SU-DHL-6 (cell line): Measurements from ENCODE around the gene CIB2.

Experiments
- H2AFZ ChIP-seq: fragments of 200-600 bp; sonication (generic); 2 replicates; pipeline ENCODE4 v1.6.1; 2014; ENCODE audit warnings: low read depth, mild to moderate bottlenecking, moderate library complexity, mixed read lengths, antibody characterized with exemption, low read length; ENCODE audit not compliant: severe bottlenecking
- H3F3A ChIP-seq: fragments of 200-600 bp; shearing (Covaris generic); 2 replicates; pipeline ENCODE4 v1.6.0; 2016; ENCODE audit warnings: antibody characterized with exemption, mild to moderate bottlenecking; ENCODE audit not compliant: insufficient read depth
- H3K27ac ChIP-seq: fragments of 200-600 bp; sonication (generic); 2 replicates; pipeline ENCODE4 v1.5.1; 2016; ENCODE audit warnings: low read depth, mild to moderate bottlenecking, low read length, moderate library complexity, mixed read lengths
- H3K27me3 ChIP-seq: fragments of 200-600 bp; sonication (generic), shearing (Covaris generic); 2 replicates; pipeline ENCODE4 v1.6.0; 2014; ENCODE audit warnings: mild to moderate bottlenecking, low read length
- H3K36me3 ChIP-seq: fragments of 200-600 bp; sonication (generic); 2 replicates; pipeline ENCODE4 v1.6.1; 2014; ENCODE audit warnings: mild to moderate bottlenecking, low read length, mixed read lengths
- H3K4me2 ChIP-seq: fragments of 300-600, 200-600 bp; shearing (Covaris generic), sonication (generic); 2 replicates; pipeline ENCODE4 v1.6.0; 2014; ENCODE audit warnings: low read length, low read depth, mild to moderate bottlenecking; ENCODE audit not compliant: poor library complexity, severe bottlenecking
- H3K4me3 ChIP-seq: fragments of 200-600 bp; sonication (generic); 2 replicates; pipeline ENCODE4 v1.5.1; 2014; ENCODE audit warnings: antibody characterized with exemption, low read length, mild to moderate bottlenecking, mixed read lengths; ENCODE audit not compliant: insufficient read depth, poor library complexity, severe bottlenecking
- H3K79me2 ChIP-seq: fragments of 200-600 bp; sonication (generic); 2 replicates; pipeline ENCODE4 v1.6.1; 2014; ENCODE audit warnings: mild to moderate bottlenecking, low read length, moderate library complexity; ENCODE audit not compliant: insufficient read depth
- H3K9ac ChIP-seq: fragments of 200-600 bp; sonication (generic); 2 replicates; pipeline ENCODE4 v1.7.0; 2014; ENCODE audit warnings: mild to moderate bottlenecking, low read length
- H3K9me2 ChIP-seq: fragments of 200-600 bp; sonication (generic); replicated peaks from 2 replicates; pipeline ENCODE4 v1.6.1; 2014; ENCODE audit warnings: low read length; ENCODE audit not compliant: insufficient read depth
- H3K9me3 ChIP-seq: fragments of 200-600 bp; sonication (generic); 2 replicates; pipeline ENCODE4 v1.6.1; 2014; ENCODE audit warnings: low read length, mixed read lengths; ENCODE audit not compliant: insufficient read depth
- H4K20me1 ChIP-seq: fragments of 200-600 bp; sonication (generic); 2 replicates; pipeline ENCODE4 v1.6.1; 2014; ENCODE audit warnings: low read depth, mild to moderate bottlenecking, antibody characterized with exemption, low read length, moderate library complexity, mixed read lengths
- EZH2phosphoT487 ChIP-seq: fragments of 200-600 bp; sonication (generic), shearing (Covaris generic); conservative IDR thresholded peaks from 2 replicates; pipeline ENCODE4 v1.6.1; 2018; ENCODE audit warnings: mild to moderate bottlenecking, antibody characterized with exemption, low read length, moderate library complexity, mixed read lengths
- TF ChIP-seq, protein P1 (sequence below): fragments of 200-600 bp; sonication (generic); IDR thresholded peaks from one replicate; pipeline ENCODE4 v1.5.1; 2017; ENCODE audit warnings: antibody characterized with exemption, mild to moderate bottlenecking, low read length, moderate library complexity; ENCODE audit not compliant: insufficient read depth, poor library complexity, severe bottlenecking

Gene CIB2

DNA sequence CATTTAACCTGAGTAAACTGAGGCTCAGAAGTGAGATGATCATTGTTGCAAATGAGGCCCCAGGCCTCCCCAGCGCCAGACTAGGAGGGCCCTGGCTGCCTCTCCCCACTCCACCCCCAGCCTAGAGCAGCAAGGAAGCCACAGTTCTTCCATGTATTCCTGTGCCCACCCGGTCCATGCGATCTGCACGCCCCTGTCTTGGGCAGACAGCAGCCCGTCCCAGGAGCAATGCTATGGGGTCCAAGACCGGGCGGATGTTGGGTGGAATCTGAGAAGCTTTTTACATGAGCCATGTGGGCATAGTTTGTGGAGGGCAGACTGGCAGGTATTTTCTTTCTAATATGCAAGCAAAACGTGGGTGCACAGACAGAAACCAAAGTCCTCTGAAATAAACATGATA, 23.8 kb downstream of the CIB2 start:
- Histone ChIP-seq H3K9me2 (no peaks in the 10 kb centered on the region), H3K27ac (no peak overlapping the region), H3K79me2 (no peaks in the 10 kb centered on the region), H3K4me3 (no peak overlapping the region), H3K27me3 (no peaks in the 10 kb centered on the region), H4K20me1 (no peaks in the 10 kb centered on the region), H2AFZ (no peak overlapping the region), H3K4me2 (no peak overlapping the region), H3F3A (no peaks in the 10 kb centered on the region), H3K36me3 (no peaks in the 10 kb centered on the region), H3K9me3 (no peaks in the 10 kb centered on the region), H3K9ac (no peak overlapping the region)
- TF ChIP-seq, protein P1, sequence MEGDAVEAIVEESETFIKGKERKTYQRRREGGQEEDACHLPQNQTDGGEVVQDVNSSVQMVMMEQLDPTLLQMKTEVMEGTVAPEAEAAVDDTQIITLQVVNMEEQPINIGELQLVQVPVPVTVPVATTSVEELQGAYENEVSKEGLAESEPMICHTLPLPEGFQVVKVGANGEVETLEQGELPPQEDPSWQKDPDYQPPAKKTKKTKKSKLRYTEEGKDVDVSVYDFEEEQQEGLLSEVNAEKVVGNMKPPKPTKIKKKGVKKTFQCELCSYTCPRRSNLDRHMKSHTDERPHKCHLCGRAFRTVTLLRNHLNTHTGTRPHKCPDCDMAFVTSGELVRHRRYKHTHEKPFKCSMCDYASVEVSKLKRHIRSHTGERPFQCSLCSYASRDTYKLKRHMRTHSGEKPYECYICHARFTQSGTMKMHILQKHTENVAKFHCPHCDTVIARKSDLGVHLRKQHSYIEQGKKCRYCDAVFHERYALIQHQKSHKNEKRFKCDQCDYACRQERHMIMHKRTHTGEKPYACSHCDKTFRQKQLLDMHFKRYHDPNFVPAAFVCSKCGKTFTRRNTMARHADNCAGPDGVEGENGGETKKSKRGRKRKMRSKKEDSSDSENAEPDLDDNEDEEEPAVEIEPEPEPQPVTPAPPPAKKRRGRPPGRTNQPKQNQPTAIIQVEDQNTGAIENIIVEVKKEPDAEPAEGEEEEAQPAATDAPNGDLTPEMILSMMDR: no peak
- no peak for TF ChIP-seq EZH2phosphoT487

DNA sequence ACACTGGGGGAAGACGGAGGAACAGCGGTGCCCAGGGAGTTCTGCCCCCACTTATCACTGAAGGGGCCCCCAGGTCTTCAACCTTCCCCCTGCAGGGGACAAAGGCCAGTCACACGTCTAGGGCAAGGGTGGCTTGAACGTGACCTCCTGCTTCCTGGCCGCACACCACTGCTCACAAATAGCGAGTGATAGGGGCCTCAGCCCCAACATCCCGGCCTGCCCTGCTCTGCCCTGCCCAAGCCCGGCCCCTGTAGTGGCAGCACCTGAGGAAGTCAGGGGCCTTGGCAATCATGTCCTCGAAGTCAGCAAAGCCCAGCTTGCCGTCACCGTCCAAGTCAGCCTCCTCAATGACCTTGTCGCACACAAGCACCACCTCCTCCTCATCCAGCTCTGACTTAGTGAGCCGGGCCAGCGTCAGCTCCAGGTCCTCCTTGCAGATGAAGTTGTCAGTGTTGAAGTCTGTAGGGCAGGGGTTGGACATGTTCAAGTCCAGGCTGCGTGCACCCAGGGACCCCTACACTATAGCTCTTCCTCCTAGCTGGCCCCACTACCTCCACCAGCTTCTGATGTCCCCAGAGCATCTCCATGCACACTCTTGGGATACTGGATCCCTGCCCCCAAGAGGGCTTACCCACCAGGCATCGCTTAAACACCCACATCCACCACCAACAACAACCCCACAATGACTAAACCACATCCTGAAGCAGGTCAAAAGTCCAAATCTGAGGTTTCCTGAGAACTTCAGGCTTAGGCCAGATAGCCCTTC, 25.6 kb downstream of the CIB2 start:
- Histone ChIP-seq H3K79me2 (no peaks in the 10 kb centered on the region), H3K27ac (no peak overlapping the region), H4K20me1 (no peaks in the 10 kb centered on the region), H3K4me3 (no peak overlapping the region), H3K27me3 (no peaks in the 10 kb centered on the region), H3K9me2 (no peaks in the 10 kb centered on the region), H3K36me3 (no peaks in the 10 kb centered on the region), H3K4me2 (no peak overlapping the region), H3K9ac (no peak overlapping the region), H2AFZ (no peak overlapping the region), H3K9me3 (no peaks in the 10 kb centered on the region), H3F3A (no peaks in the 10 kb centered on the region)
- no peak for TF ChIP-seq EZH2phosphoT487
- TF ChIP-seq, protein P1: no peak

DNA sequence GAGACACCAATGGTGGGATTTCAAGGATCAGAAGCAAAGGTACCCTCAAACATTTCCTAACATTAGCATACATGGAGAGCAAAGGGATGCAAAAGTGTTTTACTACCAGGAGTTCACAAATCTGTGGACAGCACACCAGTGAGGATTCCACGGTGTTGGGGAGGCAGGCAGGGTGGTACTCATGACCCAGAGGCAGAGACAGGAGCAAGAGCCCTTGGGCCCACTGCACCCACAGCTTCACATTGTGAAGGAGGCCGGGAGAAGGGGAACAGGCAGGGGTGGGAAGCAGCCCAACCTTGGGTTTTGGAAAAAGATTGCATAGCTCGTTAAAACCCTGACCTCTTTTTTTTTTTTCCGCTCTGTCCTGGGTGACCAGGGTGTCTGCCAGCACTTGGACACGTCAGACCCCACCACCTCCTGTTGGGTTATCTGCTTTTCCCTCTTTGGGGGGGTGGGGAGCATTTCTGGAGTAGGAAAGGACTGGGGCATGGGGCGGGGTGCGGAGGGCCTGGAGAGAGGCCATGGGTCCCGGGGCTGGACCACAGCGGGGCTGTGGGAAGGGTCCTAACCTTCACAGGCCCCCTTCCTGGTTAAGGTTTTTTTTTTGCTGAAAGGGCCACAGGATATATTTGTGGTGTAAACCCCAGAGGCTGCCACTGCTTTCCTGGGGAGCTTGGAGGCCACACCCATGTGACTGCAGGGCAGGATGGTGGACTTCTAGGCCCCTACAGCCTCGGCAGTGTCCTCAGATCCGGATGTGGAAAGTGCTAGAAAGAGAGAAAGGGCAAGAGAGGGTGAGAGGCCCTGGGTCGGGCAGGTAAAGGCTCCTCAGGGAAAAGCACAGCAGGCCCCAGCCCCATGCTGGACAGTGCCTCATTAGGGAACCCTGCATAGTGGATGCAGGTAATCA, 26.4 kb downstream of the CIB2 start:
- TF ChIP-seq EZH2phosphoT487: no peak
- TF ChIP-seq, protein P1: no peak
- Histone ChIP-seq H3K27me3 (no peaks in the 10 kb centered on the region), H3K9me3 (no peaks in the 10 kb centered on the region), H3K9me2 (no peaks in the 10 kb centered on the region), H3K36me3 (no peaks in the 10 kb centered on the region), H3K4me2 (no peak overlapping the region), H2AFZ (no peak overlapping the region), H3K27ac (no peak overlapping the region), H3K79me2 (no peaks in the 10 kb centered on the region), H3K4me3 (no peak overlapping the region), H3K9ac (no peak overlapping the region), H4K20me1 (no peaks in the 10 kb centered on the region), H3F3A (no peaks in the 10 kb centered on the region)
